Heart right ventricle (tissue), 16 donors: ENCODE results near the gene BZW1. TPM values are rescaled to one million over a fixed set of nuclear protein-coding genes. Genes with fewer than 3 reads are reported as not detected.
A peak's percentile ranks its signal among the peaks of the same experiment; 100 is the strongest.
"Not testable (repeated sequence)": the region's sequence is repeated elsewhere in the genome, so short reads cannot be mapped to it uniquely, and the experiment has no call there.

Experiments
- ATAC-seq, 8 donors: fragments of 200-7000 bp; cut with Tn5 transposase; one replicate each; pipeline ENCODE4 v1.9.1; 2020; ENCODE audit warnings: mild to moderate bottlenecking in 8 of 8, moderate library complexity in 8 of 8, moderate number of reproducible peaks in 1 of 8
- DNase-seq, 2 donors: peaks; one replicate each; pipeline ENCODE4 v3.0.0-alpha.2; 2020
- H3K27ac ChIP-seq, 10 donors: fragments of 200-600 bp; sonication (generic) in 2 of 10; one replicate each; pipeline versions ENCODE4 v1.5.0 to v1.8.0; 2020 to 2022; ENCODE audit warnings: mild to moderate bottlenecking in 3 of 10
- H3K27me3 ChIP-seq, 7 donors: fragments of 200-600 bp; one replicate each; pipeline ENCODE4 v1.8.0; 2021 to 2022; ENCODE audit warnings: mild to moderate bottlenecking in 2 of 7
- H3K36me3 ChIP-seq, 9 donors: fragments of 200-600 bp; sonication (generic) in 1 of 9; one replicate each; pipeline versions ENCODE4 v1.5.0 to v1.8.0; 2020 to 2022; ENCODE audit warnings: mild to moderate bottlenecking in 2 of 9
- H3K4me1 ChIP-seq, 9 donors: fragments of 200-600 bp; sonication (generic) in 1 of 9; one replicate each; pipeline versions ENCODE4 v1.5.0 to v1.8.0; 2020 to 2022; ENCODE audit warnings: mild to moderate bottlenecking in 4 of 9
- H3K4me3 ChIP-seq, 10 donors: fragments of 200-600 bp; sonication (generic) in 2 of 10; one replicate each; pipeline versions ENCODE4 v1.5.0 to v1.8.0; 2020 to 2022; ENCODE audit warnings: mild to moderate bottlenecking in 7 of 10, moderate library complexity in 2 of 10
- H3K9me3 ChIP-seq, 11 donors: fragments of 200-600 bp in 10 of 11; sonication (generic) in 2 of 11; one replicate each; pipeline versions ENCODE4 v1.5.0 to v1.8.0; 2013 to 2022; ENCODE audit warnings: mild to moderate bottlenecking in 2 of 11, control low read depth in 1 of 11, moderate library complexity in 1 of 11
- WGBS, 2 donors: extraction: QIAGEN DNeasy Blood & Tissue Kit; methylation state at CpG; one replicate each; pipeline ENCODE4 v1.1.7; 2013; ENCODE audit warnings: inconsistent platforms in 1 of 2; 5-methylcytosine and 5-hydroxymethylcytosine counted together
- intact Hi-C, 10 donors: fragments of 100-400 bp; cut with DNase I; formaldehyde crosslinking; loops; one replicate each; pipeline versions ENCODE4 v1.11.1 to v1.14.2; 2022
- polyA plus RNA-seq, 2 donors: library from polyadenylated mRNA; stranded (reverse); fragments of 200-250 nt; gene quantifications; one replicate each; pipeline ENCODE4 v1.2.3, GENCODE V29; 2013
- total RNA-seq, 10 donors: library from RNA; stranded (reverse); fragmentation: NEBNext Ultra II Directional in 3 of 10; extraction: Animal tissue kit (Norgen Biotek cat#: 25700) in 3 of 10; gene quantifications; one replicate each; pipeline versions ENCODE4 v1.2.1 to v1.2.4, GENCODE V29; 2021 to 2023
- TF ChIP-seq, protein P1 (sequence below), 9 donors: fragments of 200-600 bp; sonication (generic) in 2 of 9; IDR thresholded peaks; one replicate each; pipeline versions ENCODE4 v1.5.0 to v1.8.0; 2021 to 2022; ENCODE audit warnings: antibody characterized with exemption in 9 of 9, mild to moderate bottlenecking in 5 of 9, moderate library complexity in 1 of 9
- donor health status: Arrhythmogenic right ventricular cardiomyopathy.
- donor health status: ischemic (EF 13 %, LVEDD 7.1; RV severe dilation, severe dysfunction).
- donor health status: healthy with polysubstance abuse.
- donor health status: DM: no; HTN: yes; CAD: no.
- donor health status: DM: no; HTN: no; CAD: no.
- donor health status: ischemic (EF 25% LVEDD 6.9; RV normal size, moderate dysfunction).
- donor health status: ischemic (EF 25% LVEDD 5.7; RV mildly dilated, moderate dysfunction).
- donor health status: healthy.
- donor health status: DM: yes; HTN: yes; CAD: no.
- donor health status: Ischemic cardiomyopathy.
- donor health status: ischemic (EF 35%, LVEDD 5.7; RV mildly dilated, moderate dysfunction).
- donor health status: nonischemic (EF 11% LVEDD 7.7; RV severe dilation, severe dysfunction).
- donor health status: DM: yes; HTN: yes; CAD: no.
- donor health status: PGD.
- donor health status: ischemic (EF 29% LVEDD 5.4; RV normal size, mild dysfunction).
- donor health status: nonischemic (EF 23%, LVEDD 6.1; RV moderate dilation, normal function).

BZW1 gene
- total and polyA plus RNA-seq, 12 donors = 15.4 to 133 (median 77.0) TPM

- Histone ChIP-seq H3K4me1 (peaks cover 3 to 47% (median 41%) of the 10 kb centered on the region in 9 donors), H3K4me3 (peak overlapping the region; percentile 76 to 96 (median 92)), H3K27me3 (no peaks in the 10 kb centered on the region), H3K36me3 (peaks cover 0 to 30% (median 24%) of the 10 kb centered on the region in 9 donors), H3K27ac (peak overlapping the region; percentile 89 to 99 (median 98)), H3K9me3 (no peaks in the 10 kb centered on the region)
- no peak for DNase-seq
- intact Hi-C loops = loop anchor here in 9 of 10 donors (1.0 to 5.0 kb wide), 7 partner anchors 46 to 489 kb away; partner anchors contain the start of gene CLK1 (in 6 of the 9)
- ATAC-seq = no peak
- TF ChIP-seq, protein P1, sequence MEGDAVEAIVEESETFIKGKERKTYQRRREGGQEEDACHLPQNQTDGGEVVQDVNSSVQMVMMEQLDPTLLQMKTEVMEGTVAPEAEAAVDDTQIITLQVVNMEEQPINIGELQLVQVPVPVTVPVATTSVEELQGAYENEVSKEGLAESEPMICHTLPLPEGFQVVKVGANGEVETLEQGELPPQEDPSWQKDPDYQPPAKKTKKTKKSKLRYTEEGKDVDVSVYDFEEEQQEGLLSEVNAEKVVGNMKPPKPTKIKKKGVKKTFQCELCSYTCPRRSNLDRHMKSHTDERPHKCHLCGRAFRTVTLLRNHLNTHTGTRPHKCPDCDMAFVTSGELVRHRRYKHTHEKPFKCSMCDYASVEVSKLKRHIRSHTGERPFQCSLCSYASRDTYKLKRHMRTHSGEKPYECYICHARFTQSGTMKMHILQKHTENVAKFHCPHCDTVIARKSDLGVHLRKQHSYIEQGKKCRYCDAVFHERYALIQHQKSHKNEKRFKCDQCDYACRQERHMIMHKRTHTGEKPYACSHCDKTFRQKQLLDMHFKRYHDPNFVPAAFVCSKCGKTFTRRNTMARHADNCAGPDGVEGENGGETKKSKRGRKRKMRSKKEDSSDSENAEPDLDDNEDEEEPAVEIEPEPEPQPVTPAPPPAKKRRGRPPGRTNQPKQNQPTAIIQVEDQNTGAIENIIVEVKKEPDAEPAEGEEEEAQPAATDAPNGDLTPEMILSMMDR (IDR thresholded peaks at IDR 0.05) = no peak
- 7 to 8% methylated on average over 11 of the region's 11 CpGs for WGBS, 2 donors
Measured at GRCh38 chr2:200810998-200811332, 745 bp upstream of the BZW1 start.

DNA sequence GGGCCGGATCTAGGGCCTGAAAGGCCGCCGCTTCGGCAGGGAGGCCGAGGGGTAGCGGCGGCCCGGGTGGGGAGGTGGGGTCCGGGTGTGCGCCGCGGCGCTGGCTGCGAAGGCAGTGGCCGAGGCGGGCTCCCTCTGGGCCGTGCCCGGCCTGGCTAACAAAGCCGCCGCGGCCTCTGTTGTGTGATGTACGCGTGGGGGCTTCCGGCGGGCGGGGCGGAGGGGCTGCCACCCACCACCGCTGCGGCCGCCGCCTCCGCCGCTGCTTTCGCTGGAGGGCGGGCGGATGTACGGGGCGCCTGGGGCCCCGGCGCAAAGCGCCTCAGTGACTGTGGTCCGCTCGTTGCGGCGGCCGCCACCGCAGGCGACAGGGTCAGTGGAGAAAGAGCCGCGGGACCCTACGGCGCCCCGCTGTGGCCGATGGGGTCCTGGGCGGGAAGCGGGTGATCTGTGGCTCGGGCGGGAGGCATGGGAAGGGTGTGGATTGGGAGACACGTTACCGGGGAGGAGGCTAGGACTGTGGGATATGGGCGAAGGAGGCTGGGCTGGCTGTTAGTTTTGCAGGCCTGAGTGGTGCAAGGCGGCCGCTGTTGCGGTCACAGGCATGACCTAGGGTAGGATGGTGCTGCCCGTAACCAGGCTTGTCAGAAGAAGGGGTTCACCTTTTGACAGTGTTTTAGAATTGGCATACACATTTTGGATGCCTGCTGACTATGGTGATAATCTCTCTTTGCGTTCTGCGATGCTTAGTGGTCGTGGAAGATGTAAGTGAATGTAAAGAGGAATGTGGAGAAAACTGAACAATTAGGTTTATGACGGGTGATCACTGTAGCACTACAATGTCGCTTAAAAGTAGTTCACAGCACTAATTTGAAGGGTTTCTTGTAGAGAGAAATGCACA is 662 bp downstream of the BZW1 start:
- Histone ChIP-seq H3K9me3 (no peaks in the 10 kb centered on the region), H3K27ac (peak overlapping the region; percentile 89 to 99 (median 98)), H3K36me3 (peaks cover 0 to 44% (median 38%) of the 10 kb centered on the region in 9 donors), H3K4me1 (peaks cover 3 to 47% (median 41%) of the 10 kb centered on the region in 9 donors), H3K4me3 (peak overlapping the region; percentile 76 to 96 (median 92)), H3K27me3 (no peaks in the 10 kb centered on the region)
- DNase-seq = peak; percentile 79 to 80
- WGBS, 2 donors = 1% methylated on average over 53 to 70 of the region's 70 CpGs
- peak; percentile 45 to 79 (median 64) for ATAC-seq
- intact Hi-C loops = loop anchor here in 7 of 10 donors (1.0 to 5.0 kb wide), 5 partner anchors 45 to 490 kb away; partner anchors contain the start of gene CLK1 (in 4 of the 7)
- TF ChIP-seq, protein P1 (IDR thresholded peaks at IDR 0.05) = peak; percentile 34 to 84 (median 65)

DNA sequence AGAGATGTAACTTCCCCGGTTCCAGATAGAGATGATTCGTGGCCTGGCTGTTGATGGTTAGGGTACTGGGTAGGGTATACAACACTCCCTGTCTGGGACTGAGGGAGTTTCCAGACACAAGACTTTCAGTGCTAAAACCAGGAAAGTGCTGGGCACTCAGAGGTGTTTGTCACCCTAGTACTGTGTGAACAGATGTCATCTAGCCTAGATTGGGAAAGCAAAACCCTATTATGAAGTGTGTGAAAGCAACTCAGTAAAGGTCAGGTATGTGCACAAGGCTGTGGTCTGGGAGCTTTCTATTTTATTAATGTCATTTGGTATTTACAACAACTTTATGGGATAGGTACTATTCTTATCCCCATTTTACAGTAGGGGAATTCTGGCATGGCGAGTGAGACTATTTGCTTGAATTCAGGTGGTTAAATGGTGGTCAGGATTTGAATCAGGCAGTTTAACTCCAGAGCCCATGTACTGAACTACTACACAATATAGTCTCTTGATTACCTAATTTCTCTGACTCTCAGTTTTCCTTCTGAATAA is 2.6 kb downstream of the BZW1 start:
- ATAC-seq (no peak), DNase-seq (no peak)
- Histone ChIP-seq H3K4me3 (peak overlapping the region in 1 of 10 donors; percentile 93), H3K36me3 (peaks cover 0 to 63% (median 58%) of the 10 kb centered on the region in 9 donors), H3K27ac (peak overlapping the region in 1 of 10 donors; percentile 26), H3K27me3 (no peaks in the 10 kb centered on the region), H3K9me3 (no peaks in the 10 kb centered on the region), H3K4me1 (peaks cover 3 to 57% (median 41%) of the 10 kb centered on the region in 9 donors)
- TF ChIP-seq, protein P1 (IDR thresholded peaks at IDR 0.05) = no peak
- 68 to 74% methylated on average over 3 of the region's 3 CpGs for WGBS, 2 donors
- intact Hi-C loops = loop anchor here in 7 of 10 donors (5.0 kb wide), 4 partner anchors 43 to 492 kb away; partner anchors contain the start of gene CLK1 (in 4 of the 7)

DNA sequence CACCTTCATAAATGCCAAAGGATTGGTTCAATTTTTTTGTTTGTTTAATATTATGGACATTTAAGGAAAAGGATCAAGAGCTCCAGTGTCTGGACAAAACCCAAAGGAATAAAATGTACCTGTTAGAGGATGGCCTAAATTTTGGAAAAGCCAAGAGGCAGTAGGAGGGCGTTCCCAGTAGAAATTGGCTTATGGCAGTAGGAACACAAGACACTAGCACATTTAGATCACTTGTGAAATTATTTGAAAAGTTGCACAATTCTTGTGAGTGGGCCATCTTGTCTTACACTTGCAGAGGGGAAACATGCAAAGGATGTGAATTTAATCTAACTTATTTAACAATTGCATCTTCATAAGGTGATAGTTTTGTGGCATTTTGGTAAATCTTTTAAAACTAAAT is 3.2 kb downstream of the BZW1 start:
- H3K27me3 ChIP-seq = no peaks in the 10 kb centered on the region
- TF ChIP-seq, protein P1 (IDR thresholded peaks at IDR 0.05) = no peak
- WGBS, 2 donors = 67 to 79% methylated on average over 1 of the region's 1 CpG
- H3K9me3 ChIP-seq = no peaks in the 10 kb centered on the region
- H3K4me3 ChIP-seq = no peak overlapping the region
- no peak for ATAC-seq
- DNase-seq = no peak
- H3K27ac ChIP-seq = no peak overlapping the region
- intact Hi-C loops = loop anchor here in 7 of 10 donors (5.0 kb wide), 4 partner anchors 42 to 493 kb away; partner anchors contain the start of gene CLK1 (in 4 of the 7)
- H3K36me3 ChIP-seq = peaks cover 0 to 69% (median 64%) of the 10 kb centered on the region in 9 donors
- peaks cover 3 to 54% (median 40%) of the 10 kb centered on the region in 9 donors for H3K4me1 ChIP-seq

GRCh38 chr2:200818732-200819131 is 7.0 kb downstream of the BZW1 start:
- H3K9me3 ChIP-seq, ATAC-seq, H3K4me3 ChIP-seq, H3K27me3 ChIP-seq, intact Hi-C loops, DNase-seq, H3K27ac ChIP-seq: not testable (repeated sequence)
- H3K4me1 ChIP-seq = peaks cover 0 to 30% (median 17%) of the 10 kb centered on the region in 9 donors
- 57 to 65% methylated on average over 3 of the region's 3 CpGs for WGBS, 2 donors
- peaks cover 0 to 89% (median 80%) of the 10 kb centered on the region in 9 donors for H3K36me3 ChIP-seq
